Measurements from ENCODE around the gene NAGPA.

Gene NAGPA

GRCh38 chr16:4976611-4977145, 57.1 kb downstream of the NAGPA start:
- DNase-seq (ENCODE audit: low read depth in 3 of 3, low spot score in 1 of 3), result no peak

GRCh38 chr16:4976079-4976478, 57.7 kb downstream of the NAGPA start:
- no peak for DNase-seq (ENCODE audit: low read depth in 3 of 3, low spot score in 1 of 3)

Measured in stimulated activated CD4-positive, alpha-beta T cell treated with anti-CD3 and anti-CD28 coated beads, TNF-alpha, amount 100 ng/mL, for 1 hour (primary cell).